Measurements from ENCODE around the gene DRAXIN.

Gene DRAXIN

GRCh38 chr1:11761988-11762406 lies 70.5 kb downstream of the DRAXIN start, which contains the start of gene C1orf167:
TSS of gene C1orf167 (plus strand) at chr1:11762193. CDS start at chr1:11764401, 2,208 bp downstream.
- Histone ChIP-seq H3K27ac (replicated peaks) (no peak within 1 kb of the TSS), H3K27me3 (ENCODE audit: insufficient read depth, poor library complexity, severe bottlenecking) (peaks cover 5% of the 10 kb centered on the region), H3K4me3 (replicated peaks; ENCODE audit: insufficient read depth, low read length) (no peak within 1 kb of the TSS)
- TF ChIP-seq REST (IDR thresholded peaks at IDR 0.05; ENCODE audit: insufficient replicate concordance, low read depth): no peak
- no peak for TF ChIP-seq GABPA (IDR thresholded peaks at IDR 0.05; ENCODE audit: low read depth)
- no peak for TF ChIP-seq SPI1 (IDR thresholded peaks at IDR 0.05; ENCODE audit: borderline replicate concordance, low read depth)
- no peak for TF ChIP-seq POLR2AphosphoS5 (IDR thresholded peaks at IDR 0.05; ENCODE audit: low read depth)
- no peak for TF ChIP-seq CTCF (IDR thresholded peaks at IDR 0.05; ENCODE audit: insufficient read depth, low read length)
- DNase-seq (ENCODE audit: low read depth in 1 of 2, low spot score in 1 of 2): no peak

GRCh38 chr1:11764115-11764514 lies 72.6 kb downstream of the DRAXIN start:
- DNase-seq (ENCODE audit: low read depth in 1 of 2, low spot score in 1 of 2): no peak
- Histone ChIP-seq H3K4me3 (replicated peaks; ENCODE audit: insufficient read depth, low read length) (no peak overlapping the region), H3K27ac (replicated peaks) (no peak overlapping the region), H3K27me3 (ENCODE audit: insufficient read depth, poor library complexity, severe bottlenecking) (peaks cover 5% of the 10 kb centered on the region)
- TF ChIP-seq GABPA (IDR thresholded peaks at IDR 0.05; ENCODE audit: low read depth) (no peak), POLR2AphosphoS5 (IDR thresholded peaks at IDR 0.05; ENCODE audit: low read depth) (no peak), CTCF (IDR thresholded peaks at IDR 0.05; ENCODE audit: insufficient read depth, low read length) (no peak), REST (IDR thresholded peaks at IDR 0.05; ENCODE audit: insufficient replicate concordance, low read depth) (no peak)

GRCh38 chr1:11764519-11764918 lies 73.0 kb downstream of the DRAXIN start:
- Histone ChIP-seq H3K27me3 (ENCODE audit: insufficient read depth, poor library complexity, severe bottlenecking) (peaks cover 5% of the 10 kb centered on the region), H3K4me3 (replicated peaks; ENCODE audit: insufficient read depth, low read length) (no peak overlapping the region), H3K27ac (replicated peaks) (no peak overlapping the region)
- TF ChIP-seq SPI1 (IDR thresholded peaks at IDR 0.05; ENCODE audit: borderline replicate concordance, low read depth) (no peak), GABPA (IDR thresholded peaks at IDR 0.05; ENCODE audit: low read depth) (no peak), REST (IDR thresholded peaks at IDR 0.05; ENCODE audit: insufficient replicate concordance, low read depth) (no peak), CTCF (IDR thresholded peaks at IDR 0.05; ENCODE audit: insufficient read depth, low read length) (no peak), POLR2AphosphoS5 (IDR thresholded peaks at IDR 0.05; ENCODE audit: low read depth) (no peak)
- DNase-seq (ENCODE audit: low read depth in 1 of 2, low spot score in 1 of 2): no peak
